SK-N-SH treated with all-trans-retinoic acid at 6 μM for 48 hours (cell line): ENCODE measurements around the gene CNTRL.

Source experiments
- ATAC-seq: fragments of 200-7000 bp; cut with Tn5 transposase; 3 replicates; pipeline ENCODE4 v1.9.1; 2020; ENCODE audit warnings: mild to moderate bottlenecking, moderate library complexity
- ARNTL ChIP-seq: fragments of 450-650 bp; formaldehyde crosslinking; IDR thresholded peaks from 2 replicates; pipeline ENCODE4 v1.5.0; 2020; ENCODE audit warnings: low read depth, mild to moderate bottlenecking, moderate library complexity, borderline replicate concordance
- BACH2 ChIP-seq: fragments of 250-450 bp; sonication (Bioruptor Pico); IDR thresholded peaks from 2 replicates; pipeline ENCODE4 v1.9.0; 2021; ENCODE audit warnings: mild to moderate bottlenecking, borderline replicate concordance
- CSDC2 ChIP-seq: fragments of 250-450 bp; sonication (Bioruptor Pico); IDR thresholded peaks from 2 replicates; pipeline ENCODE4 v1.5.0; 2020; ENCODE audit warnings: mild to moderate bottlenecking, moderate library complexity
- ESRRG ChIP-seq: fragments of 250-450 bp; sonication (Bioruptor Pico); IDR thresholded peaks from 2 replicates; pipeline ENCODE4 v1.6.1; 2021; ENCODE audit warnings: mild to moderate bottlenecking
- GLIS3 ChIP-seq: fragments of 250-450 bp; sonication (Bioruptor Pico); IDR thresholded peaks from 2 replicates; pipeline ENCODE4 v1.5.0; 2020; ENCODE audit warnings: mild to moderate bottlenecking, moderate library complexity
- OSR1 ChIP-seq: fragments of 250-450 bp; sonication (Bioruptor Pico); IDR thresholded peaks from 2 replicates; pipeline ENCODE4 v1.8.0; 2022; ENCODE audit warnings: moderate library complexity, mild to moderate bottlenecking, inconsistent platforms
- PPARA ChIP-seq: fragments of 250-450 bp; sonication (Bioruptor Pico); IDR thresholded peaks from 2 replicates; pipeline ENCODE4 v1.5.0; 2020; ENCODE audit warnings: mild to moderate bottlenecking, borderline replicate concordance
- RARB ChIP-seq: fragments of 250-450 bp; sonication (Bioruptor Pico); IDR thresholded peaks from 2 replicates; pipeline ENCODE4 v1.8.0; 2021; ENCODE audit warnings: mild to moderate bottlenecking, moderate library complexity
- SNAI2 ChIP-seq: fragments of 250-450 bp; sonication (Bioruptor Pico); IDR thresholded peaks from 2 replicates; pipeline ENCODE4 v1.5.0; 2020; ENCODE audit warnings: mild to moderate bottlenecking, moderate library complexity
- TCF4 ChIP-seq: fragments of 250-450 bp; sonication (Bioruptor Pico); IDR thresholded peaks from 2 replicates; pipeline ENCODE4 v1.8.0; 2021; ENCODE audit warnings: mild to moderate bottlenecking, moderate library complexity, borderline replicate concordance
- ZFP3 ChIP-seq: fragments of 250-450 bp; sonication (Bioruptor Pico); IDR thresholded peaks from 2 replicates; pipeline ENCODE4 v1.5.0; 2020; ENCODE audit warnings: mild to moderate bottlenecking, moderate library complexity
- ZFP30 ChIP-seq: fragments of 450-650 bp; formaldehyde crosslinking; IDR thresholded peaks from 2 replicates; pipeline ENCODE4 v1.5.0; 2022; ENCODE audit warnings: mild to moderate bottlenecking, moderate library complexity
- ZNF565 ChIP-seq: fragments of 450-650 bp; formaldehyde crosslinking; conservative IDR thresholded peaks from 2 replicates; pipeline ENCODE4 v1.5.0; 2020; ENCODE audit warnings: low read depth, mild to moderate bottlenecking, moderate library complexity
- ZNF70 ChIP-seq: fragments of 450-650 bp; formaldehyde crosslinking; IDR thresholded peaks from 2 replicates; pipeline ENCODE4 v1.5.0; 2020; ENCODE audit warnings: mild to moderate bottlenecking, moderate library complexity
- ZNF8 ChIP-seq: fragments of 450-650 bp; formaldehyde crosslinking; IDR thresholded peaks from 2 replicates; pipeline ENCODE4 v1.5.0; 2020; ENCODE audit warnings: mild to moderate bottlenecking, moderate library complexity
- TF ChIP-seq, protein P1 (sequence below): fragments of 250-450 bp; sonication (Bioruptor Pico); IDR thresholded peaks from 2 replicates; pipeline ENCODE4 v1.8.0; 2021; ENCODE audit warnings: low read depth, mild to moderate bottlenecking, moderate library complexity, borderline replicate concordance
- TF ChIP-seq, protein P2 (sequence below): fragments of 250-450 bp; sonication (Bioruptor Pico); IDR thresholded peaks from 2 replicates; pipeline ENCODE4 v1.5.0; 2020; ENCODE audit warnings: mild to moderate bottlenecking, moderate library complexity
- TF ChIP-seq, protein P3 (sequence below): fragments of 250-450 bp; sonication (Bioruptor Pico); IDR thresholded peaks from 2 replicates; pipeline ENCODE4 v1.8.0; 2020; ENCODE audit warnings: mild to moderate bottlenecking, moderate library complexity, borderline replicate concordance
- TF ChIP-seq, protein P4 (sequence below): fragments of 250-450 bp; sonication (Bioruptor Pico); IDR thresholded peaks from 2 replicates; pipeline ENCODE4 v1.5.1; 2021; ENCODE audit warnings: mild to moderate bottlenecking, moderate library complexity
- TF ChIP-seq, protein P5 (sequence below): fragments of 250-450 bp; sonication (Bioruptor Pico); IDR thresholded peaks from 2 replicates; pipeline ENCODE4 v1.5.1; 2020; ENCODE audit warnings: low read depth, mild to moderate bottlenecking, moderate library complexity

The CNTRL gene

DNA sequence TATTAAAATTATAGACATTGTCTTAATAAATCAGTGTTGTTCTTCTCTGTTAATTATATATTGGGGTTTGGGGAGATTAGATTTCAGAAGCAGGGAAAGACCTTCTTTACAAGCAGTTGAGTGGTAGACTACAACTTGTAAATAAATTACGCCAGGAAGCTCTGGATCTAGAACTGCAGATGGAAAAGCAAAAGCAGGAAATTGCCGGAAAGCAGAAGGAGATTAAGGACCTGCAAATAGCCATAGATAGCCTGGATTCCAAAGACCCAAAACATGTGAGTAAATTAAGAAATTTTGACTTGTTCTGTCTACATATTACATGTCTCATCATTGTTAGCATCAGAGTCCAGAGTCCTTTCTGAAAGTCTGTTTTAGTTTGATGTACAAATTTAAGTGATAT, 43.5 kb downstream of the CNTRL start:
- TF ChIP-seq ZFP3 (CRISPR knock-in tag): no peak
- no peak for TF ChIP-seq ESRRG
- no peak for TF ChIP-seq ZNF565 (CRISPR knock-in tag)
- no peak for TF ChIP-seq ZNF8 (CRISPR knock-in tag)
- TF ChIP-seq, protein P1, sequence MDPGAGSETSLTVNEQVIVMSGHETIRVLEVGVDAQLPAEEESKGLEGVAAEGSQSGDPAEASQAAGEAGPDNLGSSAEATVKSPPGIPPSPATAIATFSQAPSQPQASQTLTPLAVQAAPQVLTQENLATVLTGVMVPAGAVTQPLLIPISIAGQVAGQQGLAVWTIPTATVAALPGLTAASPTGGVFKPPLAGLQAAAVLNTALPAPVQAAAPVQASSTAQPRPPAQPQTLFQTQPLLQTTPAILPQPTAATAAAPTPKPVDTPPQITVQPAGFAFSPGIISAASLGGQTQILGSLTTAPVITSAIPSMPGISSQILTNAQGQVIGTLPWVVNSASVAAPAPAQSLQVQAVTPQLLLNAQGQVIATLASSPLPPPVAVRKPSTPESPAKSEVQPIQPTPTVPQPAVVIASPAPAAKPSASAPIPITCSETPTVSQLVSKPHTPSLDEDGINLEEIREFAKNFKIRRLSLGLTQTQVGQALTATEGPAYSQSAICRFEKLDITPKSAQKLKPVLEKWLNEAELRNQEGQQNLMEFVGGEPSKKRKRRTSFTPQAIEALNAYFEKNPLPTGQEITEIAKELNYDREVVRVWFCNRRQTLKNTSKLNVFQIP: no peak
- no peak for TF ChIP-seq GLIS3 (CRISPR knock-in tag)
- no peak for ATAC-seq

DNA sequence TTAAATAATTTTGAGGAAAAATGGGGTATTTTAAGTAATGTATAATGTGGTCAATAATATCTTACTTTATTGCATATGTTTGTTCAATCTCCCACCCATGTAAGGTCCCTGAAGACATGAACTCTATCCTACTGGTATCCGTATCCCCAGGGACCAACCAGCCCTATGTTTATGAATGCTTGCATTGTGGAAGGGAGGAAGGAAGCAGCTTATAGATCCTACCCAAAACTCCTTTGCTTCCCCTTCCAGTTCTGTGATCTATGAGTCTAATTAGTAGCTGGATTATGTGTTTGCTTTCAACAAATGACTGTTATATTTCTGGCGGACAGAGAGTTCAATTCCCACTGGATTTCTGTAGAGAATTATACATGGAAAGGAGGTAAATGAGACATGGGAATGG, 45.6 kb downstream of the CNTRL start:
- ATAC-seq: no peak
- TF ChIP-seq ARNTL (CRISPR knock-in tag) (no peak), ZNF70 (CRISPR knock-in tag) (no peak)

DNA sequence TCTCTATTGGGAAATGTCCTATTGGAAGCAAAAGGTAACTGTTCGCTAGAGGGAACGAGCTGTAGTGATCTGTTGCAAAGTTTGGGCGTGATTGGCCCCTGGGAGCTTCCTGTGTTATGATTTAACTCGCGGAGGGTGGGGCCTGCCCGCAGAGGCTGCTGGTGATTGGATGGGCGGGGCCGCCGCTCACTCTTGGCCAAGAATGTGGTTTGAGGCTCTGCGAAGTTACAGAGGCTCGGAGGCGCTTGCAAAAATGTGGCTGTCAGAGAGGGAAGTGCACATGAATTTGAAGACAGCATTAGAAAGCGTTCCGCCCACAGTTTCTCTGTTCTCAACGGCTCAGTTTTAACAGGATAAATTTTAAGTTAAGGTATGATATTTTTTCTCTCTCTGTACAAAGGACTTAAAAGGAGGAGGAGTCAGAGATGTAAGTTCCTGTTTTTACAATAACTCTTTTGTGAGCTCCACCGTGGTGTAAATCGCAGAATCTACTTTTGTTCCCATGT, 46.9 kb downstream of the CNTRL start:
- ATAC-seq: peak; percentile 100
- TF ChIP-seq, protein P2, sequence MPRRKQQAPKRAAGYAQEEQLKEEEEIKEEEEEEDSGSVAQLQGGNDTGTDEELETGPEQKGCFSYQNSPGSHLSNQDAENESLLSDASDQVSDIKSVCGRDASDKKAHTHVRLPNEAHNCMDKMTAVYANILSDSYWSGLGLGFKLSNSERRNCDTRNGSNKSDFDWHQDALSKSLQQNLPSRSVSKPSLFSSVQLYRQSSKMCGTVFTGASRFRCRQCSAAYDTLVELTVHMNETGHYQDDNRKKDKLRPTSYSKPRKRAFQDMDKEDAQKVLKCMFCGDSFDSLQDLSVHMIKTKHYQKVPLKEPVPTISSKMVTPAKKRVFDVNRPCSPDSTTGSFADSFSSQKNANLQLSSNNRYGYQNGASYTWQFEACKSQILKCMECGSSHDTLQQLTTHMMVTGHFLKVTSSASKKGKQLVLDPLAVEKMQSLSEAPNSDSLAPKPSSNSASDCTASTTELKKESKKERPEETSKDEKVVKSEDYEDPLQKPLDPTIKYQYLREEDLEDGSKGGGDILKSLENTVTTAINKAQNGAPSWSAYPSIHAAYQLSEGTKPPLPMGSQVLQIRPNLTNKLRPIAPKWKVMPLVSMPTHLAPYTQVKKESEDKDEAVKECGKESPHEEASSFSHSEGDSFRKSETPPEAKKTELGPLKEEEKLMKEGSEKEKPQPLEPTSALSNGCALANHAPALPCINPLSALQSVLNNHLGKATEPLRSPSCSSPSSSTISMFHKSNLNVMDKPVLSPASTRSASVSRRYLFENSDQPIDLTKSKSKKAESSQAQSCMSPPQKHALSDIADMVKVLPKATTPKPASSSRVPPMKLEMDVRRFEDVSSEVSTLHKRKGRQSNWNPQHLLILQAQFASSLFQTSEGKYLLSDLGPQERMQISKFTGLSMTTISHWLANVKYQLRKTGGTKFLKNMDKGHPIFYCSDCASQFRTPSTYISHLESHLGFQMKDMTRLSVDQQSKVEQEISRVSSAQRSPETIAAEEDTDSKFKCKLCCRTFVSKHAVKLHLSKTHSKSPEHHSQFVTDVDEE (CRISPR knock-in tag): no peak
- TF ChIP-seq GLIS3 (CRISPR knock-in tag) (no peak), PPARA (no peak), OSR1 (CRISPR knock-in tag) (no peak), CSDC2 (CRISPR knock-in tag) (no peak), TCF4 (no peak), ZNF70 (CRISPR knock-in tag) (no peak)
- TF ChIP-seq, protein P1: no peak

DNA sequence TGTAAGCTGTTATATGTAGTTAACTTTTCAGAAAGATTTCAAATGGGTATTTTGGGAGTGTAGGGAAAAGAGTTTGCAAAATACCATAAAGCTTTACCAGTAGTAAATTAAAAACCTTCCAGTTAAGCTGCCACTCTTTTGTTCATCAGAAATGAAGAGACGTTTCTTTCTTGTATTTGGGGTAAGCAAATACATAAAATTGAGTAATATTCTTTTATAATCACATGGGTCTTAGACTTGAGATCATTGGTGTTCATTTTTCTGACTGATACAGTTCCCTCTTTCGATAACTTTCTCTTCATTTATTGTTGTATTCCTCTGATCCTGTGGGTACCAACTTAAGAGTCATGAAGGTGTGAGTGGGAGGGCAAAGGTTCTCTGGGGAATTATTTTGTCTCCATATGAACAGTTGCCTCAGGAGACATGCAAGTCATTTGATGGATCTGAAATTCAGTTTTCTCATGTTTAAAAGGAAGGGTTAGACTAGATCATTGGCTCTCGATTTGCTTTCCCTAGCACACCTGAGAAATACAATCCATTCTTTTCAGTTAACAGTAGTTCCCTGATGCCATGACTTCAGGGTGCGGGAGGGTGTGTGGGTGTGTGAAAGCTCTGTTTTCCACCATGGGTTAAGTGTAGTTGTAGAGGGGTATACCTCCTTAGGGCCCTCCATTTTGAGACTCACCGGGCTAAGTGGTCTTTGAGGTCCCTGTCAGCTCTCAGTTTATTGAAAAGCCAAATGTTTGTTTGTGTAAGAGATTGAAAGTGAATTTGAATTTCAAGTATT, 47.7 kb downstream of the CNTRL start:
- no peak for ATAC-seq
- no peak for TF ChIP-seq RARB (CRISPR knock-in tag)
- no peak for TF ChIP-seq CSDC2 (CRISPR knock-in tag)
- no peak for TF ChIP-seq ZFP30
- TF ChIP-seq, protein P1: no peak
- no peak for TF ChIP-seq GLIS3 (CRISPR knock-in tag)
- TF ChIP-seq BACH2 (CRISPR knock-in tag): no peak
- no peak for TF ChIP-seq SNAI2 (CRISPR knock-in tag)
- TF ChIP-seq, protein P3, sequence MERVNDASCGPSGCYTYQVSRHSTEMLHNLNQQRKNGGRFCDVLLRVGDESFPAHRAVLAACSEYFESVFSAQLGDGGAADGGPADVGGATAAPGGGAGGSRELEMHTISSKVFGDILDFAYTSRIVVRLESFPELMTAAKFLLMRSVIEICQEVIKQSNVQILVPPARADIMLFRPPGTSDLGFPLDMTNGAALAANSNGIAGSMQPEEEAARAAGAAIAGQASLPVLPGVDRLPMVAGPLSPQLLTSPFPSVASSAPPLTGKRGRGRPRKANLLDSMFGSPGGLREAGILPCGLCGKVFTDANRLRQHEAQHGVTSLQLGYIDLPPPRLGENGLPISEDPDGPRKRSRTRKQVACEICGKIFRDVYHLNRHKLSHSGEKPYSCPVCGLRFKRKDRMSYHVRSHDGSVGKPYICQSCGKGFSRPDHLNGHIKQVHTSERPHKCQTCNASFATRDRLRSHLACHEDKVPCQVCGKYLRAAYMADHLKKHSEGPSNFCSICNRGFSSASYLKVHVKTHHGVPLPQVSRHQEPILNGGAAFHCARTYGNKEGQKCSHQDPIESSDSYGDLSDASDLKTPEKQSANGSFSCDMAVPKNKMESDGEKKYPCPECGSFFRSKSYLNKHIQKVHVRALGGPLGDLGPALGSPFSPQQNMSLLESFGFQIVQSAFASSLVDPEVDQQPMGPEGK (CRISPR knock-in tag): no peak
- no peak for TF ChIP-seq PPARA
- TF ChIP-seq ESRRG: no peak
- TF ChIP-seq OSR1 (CRISPR knock-in tag): no peak
- TF ChIP-seq, protein P4, sequence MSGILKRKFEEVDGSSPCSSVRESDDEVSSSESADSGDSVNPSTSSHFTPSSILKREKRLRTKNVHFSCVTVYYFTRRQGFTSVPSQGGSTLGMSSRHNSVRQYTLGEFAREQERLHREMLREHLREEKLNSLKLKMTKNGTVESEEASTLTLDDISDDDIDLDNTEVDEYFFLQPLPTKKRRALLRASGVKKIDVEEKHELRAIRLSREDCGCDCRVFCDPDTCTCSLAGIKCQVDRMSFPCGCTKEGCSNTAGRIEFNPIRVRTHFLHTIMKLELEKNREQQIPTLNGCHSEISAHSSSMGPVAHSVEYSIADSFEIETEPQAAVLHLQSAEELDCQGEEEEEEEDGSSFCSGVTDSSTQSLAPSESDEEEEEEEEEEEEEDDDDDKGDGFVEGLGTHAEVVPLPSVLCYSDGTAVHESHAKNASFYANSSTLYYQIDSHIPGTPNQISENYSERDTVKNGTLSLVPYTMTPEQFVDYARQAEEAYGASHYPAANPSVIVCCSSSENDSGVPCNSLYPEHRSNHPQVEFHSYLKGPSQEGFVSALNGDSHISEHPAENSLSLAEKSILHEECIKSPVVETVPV (CRISPR knock-in tag): no peak
- no peak for TF ChIP-seq ZFP3 (CRISPR knock-in tag)
- TF ChIP-seq, protein P5, sequence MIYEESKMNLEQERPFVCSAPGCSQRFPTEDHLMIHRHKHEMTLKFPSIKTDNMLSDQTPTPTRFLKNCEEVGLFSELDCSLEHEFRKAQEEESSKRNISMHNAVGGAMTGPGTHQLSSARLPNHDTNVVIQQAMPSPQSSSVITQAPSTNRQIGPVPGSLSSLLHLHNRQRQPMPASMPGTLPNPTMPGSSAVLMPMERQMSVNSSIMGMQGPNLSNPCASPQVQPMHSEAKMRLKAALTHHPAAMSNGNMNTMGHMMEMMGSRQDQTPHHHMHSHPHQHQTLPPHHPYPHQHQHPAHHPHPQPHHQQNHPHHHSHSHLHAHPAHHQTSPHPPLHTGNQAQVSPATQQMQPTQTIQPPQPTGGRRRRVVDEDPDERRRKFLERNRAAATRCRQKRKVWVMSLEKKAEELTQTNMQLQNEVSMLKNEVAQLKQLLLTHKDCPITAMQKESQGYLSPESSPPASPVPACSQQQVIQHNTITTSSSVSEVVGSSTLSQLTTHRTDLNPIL: no peak
